NT2/D1 (cell line): Measurements from ENCODE around the gene HCRTR1.

Experiments used
- YY1 ChIP-seq: IDR thresholded peaks from 2 replicates; pipeline ENCODE4 v1.6.1; 2011; ENCODE audit not compliant: insufficient read length, insufficient read depth
- ZNF274 ChIP-seq: IDR thresholded peaks from 2 replicates; pipeline ENCODE4 v1.6.1; 2011; ENCODE audit warnings: mild to moderate bottlenecking, low read depth, low read length

GRCh38 chr1:31627930-31628559 lies 10.6 kb downstream of the HCRTR1 start:
- TF ChIP-seq ZNF274 (no peak), YY1 (no peak)
